Caco-2 (cell line): ENCODE data around the gene PML. TPM values are rescaled to one million over a fixed set of nuclear protein-coding genes. Genes with fewer than 3 reads are reported as not detected.

Source experiments
- BruUV-seq: library from RNA; stranded (reverse); fragments of 400-500 nt; replicated peaks from 2 replicates; lab custom pipeline; 2021; lab: Mats Ljungman, UMichigan
- CTCF ChIA-PET: fragments of 300-600 bp; sonication (Branson Sonifier 250); formaldehyde crosslinking; loops from one replicate; lab custom pipeline; 2022; ENCODE audit warnings: antibody characterized with exemption; lab: Charles Lee
- POLR2A ChIA-PET: fragments of 300-600 bp; sonication (Branson Sonifier 250); formaldehyde crosslinking; loops from one replicate; lab custom pipeline; 2022; ENCODE audit warnings: antibody characterized with exemption; lab: Charles Lee
- DNase-seq, 2 experiments: peaks; one replicate each; pipeline versions ENCODE4 v3.0.0 to v3.0.0-alpha.2; 2020 to 2022
- H3K27me3 ChIP-seq: replicated peaks from 2 replicates; pipeline ENCODE4 v1.6.0; 2011; ENCODE audit warnings: low read length; ENCODE audit not compliant: control insufficient read depth, insufficient read depth
- H3K36me3 ChIP-seq: 2 replicates; pipeline ENCODE4 v1.5.1; 2011; ENCODE audit warnings: low read length; ENCODE audit not compliant: control insufficient read depth, insufficient read depth
- H3K4me1 ChIP-seq: fragments of 250-450 bp; sonication (Bioruptor Pico); 2 replicates; pipeline ENCODE4 v1.5.1; 2020; ENCODE audit warnings: mild to moderate bottlenecking
- H3K4me3 ChIP-seq: 2 replicates; pipeline ENCODE4 v1.5.1; 2011; ENCODE audit warnings: low read depth, mild to moderate bottlenecking, control low read depth, low read length
- H3K9me3 ChIP-seq: fragments of 250-450 bp; sonication (Bioruptor Pico); 2 replicates; pipeline ENCODE4 v1.5.1; 2020; ENCODE audit warnings: mild to moderate bottlenecking, moderate library complexity
- H3K27ac Mint-ChIP-seq: one replicate; pipeline ENCODE4 v1.8.0; 2022; ENCODE audit warnings: mixed read lengths; ENCODE audit not compliant: unreplicated experiment
- H3K27me3 Mint-ChIP-seq: one replicate; pipeline ENCODE4 v1.8.0; 2022; ENCODE audit warnings: mixed read lengths; ENCODE audit not compliant: insufficient read depth, unreplicated experiment
- H3K36me3 Mint-ChIP-seq: one replicate; pipeline ENCODE4 v1.8.0; 2022; ENCODE audit warnings: mild to moderate bottlenecking, mixed read lengths; ENCODE audit not compliant: insufficient read depth, unreplicated experiment
- H3K4me1 Mint-ChIP-seq: one replicate; pipeline ENCODE4 v1.8.0; 2022; ENCODE audit warnings: low read depth, mixed read lengths; ENCODE audit not compliant: unreplicated experiment
- H3K4me3 Mint-ChIP-seq: one replicate; pipeline ENCODE4 v1.8.0; 2022; ENCODE audit warnings: mild to moderate bottlenecking, moderate library complexity, mixed read lengths; ENCODE audit not compliant: unreplicated experiment
- H3K9me3 Mint-ChIP-seq: one replicate; pipeline ENCODE4 v1.8.0; 2022; ENCODE audit warnings: mixed read lengths; ENCODE audit not compliant: unreplicated experiment
- CTCF ChIP-seq, 2 experiments: fragments of 200-600 bp in 1 of 2; IDR thresholded peaks; 1 replicate in 1 of 2; 2 replicates in 1 of 2; pipeline versions ENCODE4 v1.5.1 to v1.8.0; 2011 to 2022; ENCODE audit warnings: antibody characterized with exemption in 1 of 2, control low read depth in 1 of 2, inconsistent platforms in 1 of 2, low read depth in 1 of 2, low read length in 1 of 2, mild to moderate bottlenecking in 1 of 2, moderate library complexity in 1 of 2; ENCODE audit not compliant: insufficient read depth in 1 of 2, severe bottlenecking in 1 of 2, unreplicated experiment in 1 of 2
- intact Hi-C: fragments of 100-400 bp; cut with micrococcal nuclease; formaldehyde crosslinking; loops from one replicate; pipeline ENCODE4 v1.10.0; 2022; ENCODE audit not compliant: unreplicated experiment
- total RNA-seq: library from RNA; stranded (reverse); gene quantifications from 2 replicates; pipeline ENCODE4 v1.2.3, GENCODE V29; 2022

The PML gene
- total RNA-seq, 1 experiment from 2014 or later, result 18.7 TPM

- Histone ChIP-seq H3K4me1 (peaks cover 25% of the 10 kb centered on the region), H3K36me3 (no peaks in the 10 kb centered on the region), H3K27me3 (no peaks in the 10 kb centered on the region), H3K4me3 (no peak overlapping the region), H3K9me3 (no peaks in the 10 kb centered on the region)
- no TSS peak for BruUV-seq
- Mint-ChIP-seq H3K36me3 (no peaks in the 10 kb centered on the region), H3K4me3 (no peak overlapping the region), H3K9me3 (no peaks in the 10 kb centered on the region), H3K27ac (no peak overlapping the region), H3K27me3 (no peaks in the 10 kb centered on the region), H3K4me1 (peaks cover 6% of the 10 kb centered on the region)
- TF ChIP-seq CTCF (IDR thresholded peaks at IDR 0.05; ENCODE audit: insufficient read depth in 1 of 2, low read depth in 1 of 2, low read length in 1 of 2, severe bottlenecking in 1 of 2, unreplicated experiment in 1 of 2), result no peak
- no peak for DNase-seq
- ChIA-PET POLR2A (no interaction called here), CTCF (no interaction called here)
- intact Hi-C loops, result no loop called here
Measured at GRCh38 chr15:73946795-73947370, 47.6 kb upstream of the PML start.

- Histone ChIP-seq H3K9me3 (no peaks in the 10 kb centered on the region), H3K36me3 (no peaks in the 10 kb centered on the region), H3K4me3 (no peak overlapping the region), H3K4me1 (peaks cover 17% of the 10 kb centered on the region), H3K27me3 (no peaks in the 10 kb centered on the region)
- intact Hi-C loops, result no loop called here
- no peak for DNase-seq
- no TSS peak for BruUV-seq
- TF ChIP-seq CTCF (IDR thresholded peaks at IDR 0.05; ENCODE audit: insufficient read depth in 1 of 2, low read depth in 1 of 2, low read length in 1 of 2, severe bottlenecking in 1 of 2, unreplicated experiment in 1 of 2), result no peak
- peaks cover 6% of the 10 kb centered on the region for H3K4me1 Mint-ChIP-seq
- CTCF ChIA-PET, result no interaction called here
- H3K4me3 Mint-ChIP-seq, result no peak overlapping the region
- no peaks in the 10 kb centered on the region for H3K27me3 Mint-ChIP-seq
- H3K36me3 Mint-ChIP-seq, result no peaks in the 10 kb centered on the region
- POLR2A ChIA-PET, result no interaction called here
- no peak overlapping the region for H3K27ac Mint-ChIP-seq
- no peaks in the 10 kb centered on the region for H3K9me3 Mint-ChIP-seq
Measured at GRCh38 chr15:73947651-73948050, 46.9 kb upstream of the PML start.

GRCh38 chr15:73948396-73948795 lies 46.1 kb upstream of the PML start:
- Histone ChIP-seq H3K4me3 (no peak overlapping the region), H3K4me1 (peaks cover 16% of the 10 kb centered on the region), H3K36me3 (no peaks in the 10 kb centered on the region), H3K27me3 (no peaks in the 10 kb centered on the region), H3K9me3 (no peaks in the 10 kb centered on the region)
- no peak overlapping the region for H3K27ac Mint-ChIP-seq
- no peaks in the 10 kb centered on the region for H3K27me3 Mint-ChIP-seq
- ChIA-PET CTCF (interaction anchor here (1.1 kb wide), 1 partner anchor 25 kb away, joined by 3 read pairs; no protein-coding TSS in a partner anchor), POLR2A (no interaction called here)
- no peak for DNase-seq
- no peak for TF ChIP-seq CTCF (IDR thresholded peaks at IDR 0.05; ENCODE audit: insufficient read depth in 1 of 2, low read depth in 1 of 2, low read length in 1 of 2, severe bottlenecking in 1 of 2, unreplicated experiment in 1 of 2)
- BruUV-seq, result no TSS peak
- no peaks in the 10 kb centered on the region for H3K9me3 Mint-ChIP-seq
- intact Hi-C loops, result no loop called here
- H3K4me3 Mint-ChIP-seq, result no peak overlapping the region
- H3K36me3 Mint-ChIP-seq, result no peaks in the 10 kb centered on the region
- H3K4me1 Mint-ChIP-seq, result peaks cover 6% of the 10 kb centered on the region
